ENCODE data around the gene BPGM.

GRCh38 chr7:134662871-134663205, 16.2 kb downstream of the BPGM start:
- TF ChIP-seq IKZF3 (tag by site-specific recombination; IDR thresholded peaks at IDR 0.05) (no peak), BCL11A (tag by site-specific recombination; IDR thresholded peaks at IDR 0.05; ENCODE audit: low read depth) (no peak), REST (tag by site-specific recombination; IDR thresholded peaks at IDR 0.05) (no peak), CTCF (tag by site-specific recombination; IDR thresholded peaks at IDR 0.05) (no peak), TSHZ1 (tag by site-specific recombination; IDR thresholded peaks at IDR 0.05; ENCODE audit: borderline replicate concordance) (no peak), ZNF701 (tag by site-specific recombination; IDR thresholded peaks at IDR 0.05) (no peak), SP2 (tag by site-specific recombination; IDR thresholded peaks at IDR 0.05) (no peak), GLIS1 (tag by site-specific recombination; IDR thresholded peaks at IDR 0.05) (no peak), PRDM10 (tag by site-specific recombination; IDR thresholded peaks at IDR 0.05) (no peak), ZBTB11 (tag by site-specific recombination; conservative IDR thresholded peaks at IDR 0.05; ENCODE audit: low read depth) (no peak)

Data from HEK293 (cell line).